GM18507 (cell line): ENCODE measurements around the gene MAP3K5.
A peak's percentile ranks its signal among the peaks of the same experiment; 100 is the strongest.
"Not testable (repeated sequence)": the region's sequence is repeated elsewhere in the genome, so short reads cannot be mapped to it uniquely, and the experiment has no call there.

ENCODE experiments used
- DNase-seq: peaks from one replicate; pipeline ENCODE4 v3.0.0; 2011; ENCODE audit warnings: low read depth; ENCODE audit not compliant: insufficient read length; ENCODE audit errors: extremely low spot score
- FAIRE-seq: peaks from 2 replicates; lab custom pipeline; 2011; peaks lifted over from hg19 to GRCh38; lab: Jason Lieb, UNC

Gene MAP3K5

DNA sequence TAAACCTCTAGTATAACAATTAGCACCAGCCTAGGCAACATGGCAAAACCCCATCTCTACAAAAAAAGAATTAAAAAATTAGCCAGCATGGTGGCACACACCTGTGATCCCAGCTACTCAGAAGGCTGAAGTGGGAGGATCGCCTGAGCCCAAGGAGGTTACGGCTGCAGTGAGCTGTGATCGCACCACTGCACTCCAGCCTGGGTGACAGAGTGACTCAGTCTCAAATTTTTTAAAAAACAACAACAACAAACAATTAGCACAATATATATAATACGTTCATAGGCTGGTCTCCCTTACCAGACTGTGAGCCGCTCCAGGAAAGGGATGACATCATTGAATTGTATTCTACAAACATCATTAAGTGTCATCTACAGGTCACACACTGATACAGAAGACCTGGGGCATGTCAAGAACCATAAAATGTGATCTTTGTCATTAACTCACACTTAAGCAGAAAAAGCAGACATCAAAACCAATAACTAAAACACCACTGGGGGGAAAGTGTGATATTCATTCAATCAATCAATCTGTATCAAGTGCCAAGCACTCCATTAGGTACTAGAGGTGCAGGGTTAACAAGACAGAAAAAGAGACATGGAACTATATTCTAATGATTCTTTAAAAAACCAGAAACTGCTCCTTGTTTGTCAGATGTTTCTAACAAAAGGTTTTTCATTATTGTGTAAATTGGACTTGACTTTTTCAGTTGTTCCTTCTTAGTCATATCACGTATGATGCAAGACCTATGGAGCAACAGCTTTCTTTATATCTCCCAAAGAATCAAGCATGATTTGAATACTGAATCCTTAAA is 17.8 kb downstream of the MAP3K5 start:
- FAIRE-seq = no peak
- no peak for DNase-seq

DNA sequence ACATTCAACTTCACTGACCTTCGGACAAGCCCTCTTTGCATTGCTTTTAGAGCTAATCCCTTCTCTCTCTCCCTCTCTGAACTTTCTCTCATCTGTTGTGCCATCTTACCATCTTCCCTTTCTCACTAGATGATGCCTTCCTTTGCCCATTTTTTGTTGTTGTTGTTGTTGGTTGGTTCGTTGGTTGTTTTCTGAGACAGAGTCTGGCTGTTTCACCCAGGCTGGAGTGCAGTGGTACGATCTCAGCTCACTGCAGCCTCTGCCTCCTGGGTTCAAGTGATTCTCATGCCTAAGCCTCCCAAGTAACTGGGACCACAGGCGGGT is 18.8 kb downstream of the MAP3K5 start:
- no peak for FAIRE-seq

DNA sequence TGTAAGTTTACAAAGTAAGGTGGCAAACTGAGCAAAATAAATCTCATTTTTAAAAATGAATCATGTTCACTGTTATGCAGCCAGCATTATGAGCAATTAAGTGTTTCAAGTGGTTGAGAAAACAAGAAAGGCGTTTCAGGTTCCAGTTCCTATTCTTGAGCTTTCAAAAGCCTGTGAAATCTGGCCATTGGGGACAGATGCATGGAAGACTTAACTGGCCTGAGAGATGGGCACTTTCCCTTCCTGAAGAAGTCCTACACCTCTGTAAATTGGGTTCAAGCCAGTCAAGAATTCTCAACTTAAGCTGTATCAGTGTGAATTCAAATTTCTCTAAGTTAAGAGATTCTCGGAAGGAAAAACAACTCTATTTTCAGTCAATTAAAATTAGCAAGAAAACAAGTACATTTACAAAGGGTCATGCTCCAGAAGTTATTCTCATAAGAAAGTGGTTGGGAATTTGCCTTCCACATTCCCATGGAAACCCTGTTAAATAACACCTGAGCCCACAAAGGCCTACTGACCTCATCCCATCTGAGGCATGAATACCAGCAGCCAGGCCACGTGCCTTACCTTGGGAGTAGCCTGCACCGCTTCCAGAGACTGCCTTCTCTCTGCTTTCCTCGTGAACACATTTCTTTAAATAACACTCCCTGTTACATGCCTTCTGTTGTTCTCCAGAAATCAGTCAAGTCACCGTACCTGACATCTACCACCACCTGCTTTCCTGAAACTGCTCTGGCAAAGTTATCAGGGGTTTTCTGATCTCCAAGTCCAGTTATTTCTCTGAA is 19.4 kb downstream of the MAP3K5 start:
- FAIRE-seq = peak; percentile 89
- no peak for DNase-seq

More for the DNA sequence above, 18.8 kb downstream of the MAP3K5 start:
- DNase-seq = no peak

DNA sequence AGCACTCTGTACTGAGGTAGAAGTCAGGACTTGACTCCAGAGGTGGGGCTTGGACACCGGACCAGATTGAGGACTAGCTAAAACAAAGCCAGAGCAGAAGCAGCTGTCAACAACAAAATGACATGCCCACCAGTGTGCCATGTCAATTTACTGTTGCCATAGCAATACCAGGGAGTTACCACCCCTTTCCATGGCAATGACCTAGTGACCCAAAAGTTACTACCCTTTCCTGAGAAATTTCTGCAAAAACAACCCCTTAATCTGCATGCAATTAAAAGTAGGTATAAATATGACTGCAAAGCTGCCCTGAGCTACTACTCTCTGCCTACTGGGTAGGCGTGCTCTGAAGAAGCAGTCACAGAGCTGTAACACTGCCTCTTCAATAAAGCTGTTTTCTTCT is 21.0 kb downstream of the MAP3K5 start:
- DNase-seq (no peak), FAIRE-seq (no peak)

DNA sequence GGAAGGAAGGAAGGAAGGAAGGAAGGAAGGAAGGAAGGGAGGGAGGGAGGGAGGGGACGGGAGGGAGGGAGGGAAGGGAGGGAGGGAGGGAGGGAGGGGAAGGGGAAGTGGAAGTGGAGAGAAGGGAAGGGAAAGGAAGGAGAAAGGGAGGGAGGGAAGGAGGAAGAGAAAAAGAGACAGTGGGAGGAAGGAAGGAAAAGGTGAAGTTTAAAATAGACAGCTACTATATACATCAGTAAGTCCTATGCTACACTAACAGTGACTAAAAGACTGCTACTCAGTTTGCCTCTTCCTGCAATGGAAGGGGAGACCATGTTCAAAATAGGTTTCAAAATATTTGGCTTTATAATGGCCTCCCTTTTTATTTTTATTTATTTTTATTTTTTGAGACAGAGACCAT is 22.5 kb downstream of the MAP3K5 start:
- DNase-seq (no peak), FAIRE-seq (no peak)

DNA sequence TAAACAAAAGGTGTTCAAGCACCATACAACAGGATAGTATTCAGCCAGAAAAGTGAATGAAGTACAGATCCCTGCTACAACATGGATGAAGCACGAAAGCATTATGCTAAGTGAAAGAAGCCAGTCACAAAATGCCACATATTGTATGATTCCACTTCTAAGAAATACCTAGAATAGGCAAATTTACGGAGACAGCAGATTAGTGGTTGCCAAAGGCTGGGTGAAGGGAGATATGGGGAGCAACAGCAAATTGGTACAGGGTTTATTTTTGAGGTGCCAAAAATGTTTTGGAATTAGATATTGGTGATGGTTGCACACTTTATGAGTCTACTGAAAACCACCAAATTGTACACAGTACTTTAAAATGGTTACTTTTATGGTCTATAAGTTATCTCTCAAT is 23.2 kb downstream of the MAP3K5 start:
- no peak for DNase-seq
- FAIRE-seq = no peak

DNA sequence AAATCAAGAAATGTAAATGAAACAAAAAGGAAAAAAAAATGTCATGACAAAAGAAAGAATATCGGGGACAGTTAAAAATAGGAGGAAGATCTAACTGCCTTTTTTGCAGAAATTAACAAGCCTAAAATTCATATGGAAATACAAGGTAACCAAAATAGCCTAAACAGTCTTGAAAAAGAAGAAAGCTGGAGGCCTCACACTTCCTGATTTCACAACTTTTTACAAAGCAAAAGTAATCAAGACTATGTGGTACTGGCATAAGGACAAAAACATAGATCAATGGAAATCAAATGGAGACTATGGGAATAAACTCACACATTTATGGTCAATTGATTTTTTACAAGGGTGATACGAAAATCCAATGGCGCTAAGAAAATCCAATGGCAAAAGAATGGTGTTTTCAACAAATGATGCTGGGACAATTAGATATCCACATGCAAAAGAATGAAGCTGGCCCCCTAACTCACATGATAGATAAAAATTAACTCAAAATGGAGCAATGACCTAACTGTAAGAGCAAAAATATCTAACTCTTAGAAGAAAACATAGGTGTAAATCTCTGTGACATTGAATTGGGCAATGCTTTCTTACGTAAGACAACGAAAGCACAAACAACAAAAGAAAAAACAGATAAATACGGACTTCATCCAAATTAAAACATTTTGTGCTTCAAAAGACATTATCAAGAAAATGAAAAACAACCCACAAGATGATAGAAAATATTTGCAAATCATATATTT is 24.5 kb downstream of the MAP3K5 start:
- peak; percentile 78 for FAIRE-seq
- DNase-seq = no peak

DNA sequence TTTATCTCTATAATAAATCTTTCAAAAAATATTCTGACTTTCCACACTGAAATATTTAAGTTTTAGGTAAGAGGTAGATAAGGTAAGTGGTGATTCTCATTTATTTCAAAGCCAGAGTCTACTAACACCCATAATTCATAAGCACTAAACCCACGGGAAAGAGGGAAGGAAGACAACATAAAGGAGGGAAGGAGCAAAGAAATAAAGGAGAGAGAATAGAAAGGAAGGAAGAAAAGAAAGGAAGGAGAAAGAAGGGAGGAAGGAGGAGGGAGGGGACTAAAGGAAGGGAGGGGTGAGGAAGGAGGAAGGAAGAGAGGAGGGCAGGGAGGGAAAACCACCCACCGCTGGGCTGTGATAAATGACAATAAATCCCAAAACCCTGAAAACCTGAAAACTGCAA is 25.2 kb downstream of the MAP3K5 start:
- no peak for FAIRE-seq

DNA sequence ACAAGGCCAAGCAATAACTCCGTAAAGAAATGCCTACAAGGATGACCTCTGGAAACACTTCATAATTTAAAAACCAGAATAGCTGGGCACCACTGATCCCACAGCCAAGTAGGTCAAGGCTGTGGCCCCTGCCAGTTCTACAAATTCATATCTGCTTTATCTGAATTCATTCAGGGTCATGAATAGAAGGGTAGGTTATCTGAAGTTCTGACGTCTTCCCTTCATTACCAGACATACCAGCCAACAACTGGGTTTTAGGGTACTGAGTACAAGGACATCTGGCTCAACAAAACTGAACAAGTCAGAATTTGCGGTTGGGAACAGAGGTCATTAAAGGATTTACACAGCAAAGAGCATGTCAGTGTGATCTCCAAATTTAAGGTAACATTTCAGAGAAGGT is 26.0 kb downstream of the MAP3K5 start:
- FAIRE-seq (no peak), DNase-seq (no peak)

More for the DNA sequence above, 25.2 kb downstream of the MAP3K5 start:
- DNase-seq = no peak

DNA sequence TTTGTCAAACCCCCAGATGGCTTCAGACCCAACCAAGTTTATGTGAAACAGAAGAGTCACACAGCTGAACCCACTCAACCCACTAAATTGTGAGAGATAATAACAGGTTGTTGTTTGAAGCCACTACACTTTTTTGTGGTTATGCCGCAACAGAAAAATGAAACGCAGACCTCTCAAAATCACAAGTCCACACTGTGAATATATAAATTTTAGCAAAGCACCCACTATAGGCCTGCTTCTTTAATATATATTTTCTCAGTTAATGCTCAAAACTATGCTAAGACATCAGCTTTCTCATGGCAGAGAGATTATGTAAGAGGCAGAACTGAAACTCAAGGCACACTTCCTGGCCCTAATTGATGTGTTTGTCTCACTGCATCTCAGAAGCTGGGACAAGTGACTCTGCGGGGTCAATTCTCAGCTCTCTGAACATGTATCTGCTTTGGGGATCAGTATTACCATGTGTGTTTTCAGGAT is 27.7 kb downstream of the MAP3K5 start:
- no peak for DNase-seq
- peak; percentile 93 for FAIRE-seq

DNA sequence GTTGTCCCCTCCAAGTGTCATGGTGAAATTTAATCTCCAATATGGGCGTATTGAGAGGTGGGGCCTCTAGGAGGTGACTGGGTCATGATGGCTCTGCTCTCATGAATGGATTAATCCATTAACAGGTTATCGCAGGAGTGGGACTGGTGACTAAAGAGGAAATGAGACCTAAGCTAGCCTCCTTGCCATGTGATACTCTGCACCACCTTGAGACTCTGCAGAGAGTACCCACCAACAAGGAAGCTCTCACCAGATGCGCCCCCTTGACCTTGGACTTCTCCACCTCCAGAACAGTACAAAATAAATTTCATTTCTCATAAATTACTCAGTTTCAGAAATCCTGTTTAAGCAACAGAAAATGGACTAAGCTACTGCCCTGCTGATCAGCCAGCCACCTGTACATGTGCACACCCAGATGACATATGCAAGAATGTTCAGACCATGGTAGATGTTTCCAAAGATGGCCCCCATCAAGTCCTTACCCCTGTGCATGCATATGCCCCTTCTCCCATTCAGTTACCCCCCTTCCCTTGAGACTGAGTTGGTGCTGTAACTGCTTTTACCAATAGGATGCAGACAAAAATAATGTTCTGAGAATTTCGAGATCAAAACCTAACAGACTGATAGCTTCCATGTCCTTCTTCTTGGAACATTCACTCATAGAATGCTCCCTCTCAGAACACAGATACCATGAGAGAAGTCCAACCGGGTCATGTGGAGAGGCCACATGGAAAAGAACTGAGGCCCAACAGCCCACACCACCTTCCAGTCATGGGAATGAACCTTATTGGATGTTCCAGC is 28.4 kb downstream of the MAP3K5 start:
- FAIRE-seq (no peak), DNase-seq (no peak)

DNA sequence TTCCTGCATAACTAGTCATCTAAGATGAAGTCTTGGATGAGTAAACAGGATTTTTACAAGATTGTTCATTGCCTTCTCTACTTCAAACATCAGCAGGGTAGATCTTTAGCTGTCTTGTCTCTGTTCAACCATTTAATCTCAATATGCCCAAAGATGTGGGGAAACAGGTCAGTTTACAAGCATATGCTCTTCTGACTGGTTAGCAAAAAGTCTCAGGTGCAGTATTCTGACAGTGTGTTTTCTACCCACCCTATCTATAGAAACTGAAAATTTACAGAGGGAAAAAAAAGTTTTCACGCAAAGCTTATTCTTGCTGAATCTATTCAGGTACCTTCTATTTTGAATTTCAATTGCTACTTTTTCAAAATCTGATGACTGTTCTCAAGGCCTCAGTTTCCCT is 29.0 kb downstream of the MAP3K5 start:
- no peak for DNase-seq
- FAIRE-seq = no peak

DNA sequence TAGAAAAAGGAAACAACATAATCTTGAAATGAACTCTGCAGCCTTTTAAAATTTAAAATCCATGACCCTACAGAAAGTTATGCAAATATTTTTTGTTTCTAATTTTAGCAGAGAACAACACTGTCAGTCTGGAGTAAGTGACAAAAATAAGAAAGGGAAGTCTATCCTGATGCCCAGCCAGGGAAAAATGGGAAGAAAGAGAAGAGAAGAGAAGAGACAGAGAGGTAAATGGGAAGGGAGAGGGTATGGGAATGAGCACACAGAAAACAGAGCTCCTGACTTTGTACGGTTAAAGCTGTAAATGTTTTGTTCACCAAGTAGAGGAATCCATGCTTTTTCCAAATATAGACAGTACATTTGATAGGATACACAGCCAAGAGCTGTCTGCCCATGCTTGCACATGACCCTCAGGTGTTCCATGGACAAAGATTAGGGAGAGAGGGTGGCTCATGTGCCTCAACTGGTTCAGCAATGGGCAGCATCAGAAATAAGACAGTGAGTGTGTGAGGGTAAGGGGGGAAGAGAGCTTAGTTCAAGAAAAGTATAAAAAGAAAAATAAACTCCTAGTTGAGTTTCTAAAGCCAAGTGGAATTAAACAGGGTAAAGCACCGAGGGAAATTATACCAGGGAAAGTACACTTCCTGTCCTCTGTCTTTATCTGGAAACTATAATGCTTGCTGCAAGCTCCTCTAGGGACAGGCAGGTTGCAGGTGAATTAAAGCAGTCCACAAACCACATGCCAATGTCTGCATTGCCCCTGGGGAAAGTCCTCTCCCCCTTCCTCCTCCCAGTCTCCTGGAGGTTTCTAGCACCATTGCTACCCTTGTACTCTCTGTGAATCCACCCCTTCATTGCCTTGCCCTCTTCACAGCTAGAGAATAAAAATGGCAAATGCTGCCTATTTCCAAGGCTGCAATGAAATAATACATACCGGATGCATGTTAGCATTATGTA is 30.0 kb downstream of the MAP3K5 start:
- FAIRE-seq (peak; percentile 72), DNase-seq (no peak)

DNA sequence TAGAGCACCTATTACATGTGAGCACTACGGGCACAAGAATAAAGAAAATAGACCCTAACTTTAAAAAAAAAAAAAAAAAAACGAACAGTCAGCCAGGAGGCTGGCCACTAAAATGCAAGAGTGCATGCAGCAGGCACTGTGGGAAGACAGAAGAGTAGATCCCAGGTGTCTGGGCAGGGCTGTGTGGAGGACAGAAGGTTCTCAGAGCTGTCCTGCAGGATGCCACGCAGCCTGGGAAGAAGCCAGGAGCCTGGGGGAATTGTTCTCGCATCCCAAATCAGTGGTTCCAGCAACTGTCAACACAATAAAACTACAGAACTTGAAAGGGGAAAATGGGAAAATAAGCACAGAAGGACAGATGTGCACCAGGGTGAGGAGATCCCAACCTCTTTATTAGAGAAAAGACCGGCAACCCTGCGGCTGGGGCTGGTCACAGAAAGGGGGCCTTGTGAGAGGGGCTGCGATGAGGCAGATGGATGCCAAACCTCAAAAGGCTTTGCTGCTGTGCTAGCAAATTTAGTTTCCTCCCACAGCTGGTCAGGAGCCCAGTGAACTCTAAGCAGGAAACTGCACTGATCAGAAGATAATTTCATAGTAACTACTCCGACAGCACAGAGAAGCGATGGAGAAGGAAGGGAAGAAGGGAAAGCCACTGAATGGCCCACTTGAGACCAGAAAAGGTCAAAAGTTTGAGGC is 30.9 kb downstream of the MAP3K5 start:
- peak; percentile 69 for FAIRE-seq
- DNase-seq = no peak

DNA sequence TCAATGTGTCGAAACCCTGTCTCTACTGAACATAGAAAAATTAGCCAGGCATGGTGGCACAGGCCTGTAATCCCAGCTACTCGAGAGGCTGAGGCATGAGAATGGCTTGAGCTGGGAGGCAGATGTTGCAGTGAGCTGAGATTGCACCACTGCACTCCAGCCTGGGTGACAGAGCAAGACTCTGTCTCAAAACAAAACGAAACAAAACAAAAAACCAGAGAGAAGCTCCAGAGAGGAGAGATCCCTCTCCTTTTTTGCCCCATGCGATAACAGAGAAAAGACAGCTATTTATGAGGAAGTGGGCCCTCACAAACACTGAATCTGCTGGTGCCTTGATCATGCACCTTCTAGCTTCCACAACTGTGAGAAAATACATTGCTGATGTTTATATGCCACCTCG is 31.5 kb downstream of the MAP3K5 start:
- not testable (repeated sequence) for DNase-seq
- FAIRE-seq = peak; percentile 55

DNA sequence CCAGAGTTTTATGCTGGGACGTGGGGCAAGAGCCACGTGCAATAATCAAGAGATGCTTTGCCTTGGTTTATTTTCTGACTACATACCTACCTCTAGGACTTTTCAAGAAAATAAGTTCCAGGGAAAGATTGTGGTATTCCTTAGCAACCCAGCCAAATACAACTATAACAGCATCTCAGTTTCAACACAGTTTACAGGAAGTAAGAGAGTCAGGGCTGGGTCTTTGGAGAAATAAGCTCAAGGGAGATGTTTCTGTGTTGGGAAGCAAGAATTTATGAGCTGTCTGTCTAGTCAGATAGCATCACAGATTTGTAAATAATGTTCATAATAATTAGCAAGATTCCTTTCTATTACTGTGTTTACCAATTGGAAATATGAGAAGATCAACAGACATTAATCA is 35.1 kb downstream of the MAP3K5 start:
- no peak for FAIRE-seq
- no peak for DNase-seq

DNA sequence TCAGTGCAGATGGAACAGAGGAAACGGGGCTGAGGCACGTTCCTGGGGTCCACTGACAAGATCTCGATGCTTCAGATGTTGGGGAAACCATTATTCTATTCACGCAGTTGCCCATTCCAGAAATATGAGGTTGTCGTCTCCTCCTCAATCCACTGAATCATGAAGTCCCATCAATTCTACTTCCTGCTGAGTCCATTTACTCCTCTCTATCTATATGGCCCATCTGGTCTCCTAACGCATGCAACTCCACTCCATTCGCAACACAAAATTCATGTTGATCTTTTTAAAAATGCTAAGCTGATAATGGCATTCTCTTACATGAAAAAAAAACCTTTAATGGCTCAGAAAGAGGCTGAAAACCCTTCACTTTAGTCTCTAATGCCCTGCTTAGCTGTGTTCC is 37.5 kb downstream of the MAP3K5 start:
- FAIRE-seq (no peak), DNase-seq (no peak)

DNA sequence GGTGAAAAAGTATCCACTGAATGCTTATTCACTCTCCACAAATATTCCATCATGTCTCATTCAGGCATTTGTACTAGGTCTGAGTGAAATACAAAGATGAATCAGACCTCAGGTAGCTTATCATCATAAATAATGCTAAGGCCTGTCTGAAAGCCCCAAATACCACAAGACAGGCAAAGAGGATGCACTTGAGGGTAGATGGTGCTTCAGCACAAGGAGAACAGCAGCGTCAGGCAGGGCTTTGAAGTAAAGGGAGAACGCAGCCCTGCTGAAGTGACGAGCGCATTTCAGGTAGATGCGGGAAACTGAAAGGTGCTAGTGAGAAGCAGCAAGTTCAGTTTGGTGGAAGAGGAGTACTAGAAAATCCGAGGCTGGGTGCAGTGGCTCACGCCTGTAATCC is 38.7 kb downstream of the MAP3K5 start:
- FAIRE-seq (no peak), DNase-seq (no peak)
